GM18498 (cell line): ENCODE measurements around the gene MSI2.

Experiments used
- ATAC-seq: cut with Tn5 transposase; IDR thresholded peaks from one replicate; pipeline ENCODE4 v1.9.1; 2021; ENCODE audit warnings: mild to moderate bottlenecking, moderate library complexity; ENCODE audit not compliant: unreplicated experiment

Gene MSI2

DNA sequence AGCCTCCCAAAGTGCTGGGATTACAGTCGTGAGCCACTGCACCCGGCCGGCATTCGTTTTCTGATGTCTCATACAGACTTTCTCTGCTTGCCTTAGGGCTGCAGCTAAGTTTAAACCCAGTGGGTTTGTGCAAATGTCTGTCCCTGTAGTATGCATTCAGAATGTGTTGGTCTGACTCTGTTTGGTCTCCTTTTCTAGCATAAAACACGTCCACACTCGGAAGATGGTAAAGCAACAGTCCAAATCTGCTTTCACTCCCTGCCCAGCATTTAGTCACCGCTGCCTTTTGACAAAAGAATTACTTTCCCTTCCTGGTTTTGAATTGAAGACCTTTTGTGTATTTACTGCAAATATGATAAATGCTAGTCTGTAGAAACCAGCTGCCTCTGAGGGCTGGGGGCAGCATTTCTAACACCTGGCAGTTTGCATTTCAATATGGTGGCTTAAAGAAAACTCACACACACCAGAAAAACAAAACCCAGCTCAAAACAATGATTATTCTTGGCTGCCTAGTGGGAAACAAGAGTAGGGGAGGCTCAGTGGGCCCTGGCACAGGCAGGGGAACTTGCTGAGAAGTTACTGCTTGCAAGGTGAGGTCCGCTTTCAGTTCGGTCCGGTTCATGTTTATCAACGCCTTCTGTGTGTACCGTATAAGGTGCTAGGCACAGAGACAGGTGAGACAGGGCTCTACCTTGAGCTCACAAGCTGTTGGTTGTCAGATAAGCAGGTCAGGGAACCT is 56.9 kb downstream of the MSI2 start:
- no peak for ATAC-seq

DNA sequence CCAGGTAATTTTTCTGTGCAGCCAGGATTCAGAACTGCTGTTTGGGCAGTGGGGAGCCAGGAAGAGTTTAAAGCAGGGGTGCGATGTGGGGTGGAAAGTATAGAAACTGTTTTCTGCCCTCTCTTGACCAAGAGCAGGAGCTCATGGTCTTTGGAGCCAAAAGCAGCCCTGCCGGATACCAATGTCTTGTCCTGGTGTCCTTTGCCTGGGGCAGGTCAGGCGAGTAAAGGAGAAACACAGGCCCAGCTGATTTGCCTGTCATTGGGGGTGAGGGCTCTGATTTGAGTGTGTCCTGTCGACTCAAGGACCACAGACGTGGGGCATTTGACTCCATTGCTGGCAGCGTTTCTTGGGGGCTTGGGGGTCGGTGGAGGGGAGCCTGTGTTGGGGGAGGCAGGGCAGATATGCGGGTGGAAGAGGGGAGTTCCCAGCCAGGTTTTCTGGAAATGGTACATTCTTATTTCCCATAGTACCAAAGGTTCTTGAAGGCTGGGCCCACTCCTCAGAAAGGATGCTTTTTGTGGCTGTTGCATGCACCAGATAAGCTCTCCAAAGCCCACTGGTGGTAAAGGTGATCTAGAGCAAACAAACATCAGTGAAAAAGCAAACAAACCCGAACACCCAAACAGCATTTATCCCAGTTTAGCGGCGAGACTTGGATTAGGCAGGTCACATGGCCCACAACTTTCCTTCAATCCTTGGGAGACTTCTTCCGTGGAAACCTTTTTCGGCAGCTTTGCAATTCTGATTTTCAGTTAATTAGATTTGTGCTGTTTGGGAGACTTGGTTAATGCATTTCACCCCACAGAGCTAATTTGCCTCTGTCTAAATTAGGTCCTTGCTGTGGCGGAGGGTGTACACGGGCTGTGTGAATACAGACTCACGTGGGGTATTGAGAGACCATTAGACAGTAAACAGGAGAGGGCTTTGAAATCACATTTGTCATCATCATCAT is 59.0 kb downstream of the MSI2 start:
- no peak for ATAC-seq

DNA sequence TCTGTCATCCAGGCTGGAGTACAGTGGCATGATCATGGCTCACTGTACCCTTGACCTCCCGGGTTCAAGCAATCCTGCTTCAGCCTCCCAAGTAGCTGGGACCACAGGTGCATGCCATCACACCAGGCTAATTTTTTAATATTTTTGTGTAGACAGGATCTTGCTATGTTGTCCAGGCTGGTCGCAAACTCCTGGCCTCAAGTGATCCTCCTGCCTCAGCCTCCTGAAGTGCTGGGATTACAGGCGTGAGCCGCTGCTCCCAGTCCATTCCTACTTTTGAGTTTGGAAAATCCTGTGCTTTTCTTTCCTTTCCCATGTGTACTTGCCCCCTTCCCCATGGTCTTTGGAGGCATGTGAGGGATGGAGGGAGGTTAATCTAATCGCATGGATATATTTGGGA is 60.0 kb downstream of the MSI2 start:
- no peak for ATAC-seq

DNA sequence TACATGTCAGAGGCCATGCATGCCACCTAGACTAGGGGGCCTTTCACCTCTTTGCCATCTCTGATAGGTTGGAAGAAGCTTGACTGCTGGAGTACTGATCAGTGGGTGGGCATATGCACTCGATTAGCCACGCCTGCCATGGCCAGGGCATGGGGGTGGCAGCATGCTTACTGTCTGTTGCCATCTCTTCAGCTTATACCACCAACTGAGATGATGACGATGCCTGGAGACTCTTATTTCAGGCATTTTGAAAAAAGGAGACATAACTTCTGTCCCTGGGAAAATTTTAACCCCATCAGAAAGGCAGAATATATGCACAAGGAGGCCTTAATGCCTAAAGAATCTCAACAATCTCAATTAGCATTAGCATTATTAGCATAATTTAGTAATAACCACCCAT is 60.8 kb downstream of the MSI2 start:
- no peak for ATAC-seq

DNA sequence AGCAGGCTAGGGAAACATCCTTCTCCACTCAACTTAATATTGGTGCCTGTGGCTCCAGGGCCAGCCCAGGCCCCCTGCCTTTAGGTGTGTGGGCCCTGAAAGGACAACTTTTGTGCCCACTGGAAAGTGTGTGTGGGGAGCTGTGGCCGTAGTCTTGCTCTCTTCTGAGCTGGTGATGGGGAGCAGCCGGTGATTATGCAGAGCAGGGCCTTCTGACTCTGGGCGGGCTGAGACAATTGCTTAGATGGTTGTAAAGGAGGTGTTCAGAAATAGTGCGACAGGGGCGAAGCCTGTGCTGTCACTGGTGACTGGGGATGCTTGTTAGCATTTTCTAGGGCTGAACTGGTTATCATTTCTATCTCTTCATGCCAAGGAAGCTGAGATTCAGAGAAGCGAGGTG is 62.6 kb downstream of the MSI2 start:
- ATAC-seq = no peak

DNA sequence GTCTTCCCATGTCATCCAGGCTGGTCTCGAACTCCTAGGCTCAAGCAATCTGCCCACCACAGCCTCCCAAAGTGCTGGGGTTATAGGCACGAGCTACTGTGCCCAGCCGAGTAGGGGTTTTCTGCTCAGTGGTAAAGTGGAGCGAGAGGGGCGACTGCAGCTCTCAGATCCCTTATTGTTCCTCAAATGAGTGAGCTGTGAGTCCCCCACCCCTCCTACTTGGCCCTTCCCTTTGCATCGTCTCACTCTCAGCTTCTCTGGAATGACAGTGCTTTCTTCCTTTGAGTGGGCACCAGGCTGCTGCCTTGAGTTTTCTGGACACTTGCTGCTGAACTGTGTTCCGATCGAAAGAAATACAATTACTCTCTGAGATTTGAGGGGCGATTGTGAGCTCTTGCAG is 63.5 kb downstream of the MSI2 start:
- no peak for ATAC-seq

DNA sequence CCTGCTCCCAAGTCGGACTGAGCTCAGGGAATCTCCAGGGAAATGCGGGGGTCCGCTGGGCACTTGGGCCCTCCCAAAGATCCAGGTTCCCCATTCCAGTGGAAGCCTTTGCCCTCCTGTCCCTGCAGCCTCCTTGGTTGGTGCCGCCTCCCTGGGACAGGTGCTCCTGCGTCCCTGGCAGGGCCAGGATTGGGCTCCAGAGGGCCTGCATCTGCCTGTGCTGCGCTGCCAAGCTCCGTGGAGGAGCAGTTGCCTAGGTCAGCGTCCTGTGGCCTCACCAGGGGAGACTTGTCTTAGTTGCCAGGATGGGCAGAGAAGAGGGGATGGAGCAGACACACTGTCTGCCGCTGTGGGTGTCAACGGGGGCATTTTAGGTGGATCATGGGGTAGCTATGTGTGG is 67.1 kb downstream of the MSI2 start:
- no peak for ATAC-seq

DNA sequence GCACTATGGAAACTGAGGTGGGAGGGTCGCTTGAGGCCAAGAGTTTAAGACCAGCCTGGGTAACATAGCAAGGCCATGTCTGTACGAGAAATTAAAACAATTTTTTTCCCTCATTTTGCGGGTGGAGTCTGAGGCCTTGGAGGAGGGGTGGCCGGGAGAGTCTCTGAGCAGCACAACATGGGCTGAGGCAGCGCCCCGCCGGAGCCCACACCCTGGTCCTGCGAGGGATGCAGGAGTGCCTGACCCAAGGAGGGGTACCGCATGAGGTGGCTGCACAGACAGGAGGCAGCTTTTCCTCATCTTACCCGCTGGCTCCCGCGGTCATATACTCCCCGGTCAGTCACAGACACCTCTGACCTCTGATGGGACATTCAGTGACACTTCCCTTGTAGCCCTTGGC is 67.7 kb downstream of the MSI2 start:
- no peak for ATAC-seq

DNA sequence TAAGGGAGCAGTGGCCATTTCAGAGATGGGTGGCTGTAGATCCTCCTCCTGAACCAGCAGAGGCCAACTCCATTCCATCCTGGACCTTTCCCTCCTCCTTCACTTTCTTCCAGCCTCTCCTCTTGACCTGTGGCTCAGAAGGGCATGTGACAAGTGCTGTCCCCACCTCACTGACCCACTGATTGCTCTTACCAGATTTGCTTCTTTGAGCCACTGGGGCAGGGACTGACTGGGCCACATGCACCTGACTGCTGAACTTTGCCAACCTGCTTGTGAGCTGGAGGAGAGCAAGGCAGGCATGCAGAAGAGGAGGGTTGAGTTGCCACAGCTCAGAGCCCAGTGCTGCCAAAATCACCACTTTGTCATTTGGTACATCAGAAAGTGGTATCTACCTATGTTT is 68.3 kb downstream of the MSI2 start:
- no peak for ATAC-seq

DNA sequence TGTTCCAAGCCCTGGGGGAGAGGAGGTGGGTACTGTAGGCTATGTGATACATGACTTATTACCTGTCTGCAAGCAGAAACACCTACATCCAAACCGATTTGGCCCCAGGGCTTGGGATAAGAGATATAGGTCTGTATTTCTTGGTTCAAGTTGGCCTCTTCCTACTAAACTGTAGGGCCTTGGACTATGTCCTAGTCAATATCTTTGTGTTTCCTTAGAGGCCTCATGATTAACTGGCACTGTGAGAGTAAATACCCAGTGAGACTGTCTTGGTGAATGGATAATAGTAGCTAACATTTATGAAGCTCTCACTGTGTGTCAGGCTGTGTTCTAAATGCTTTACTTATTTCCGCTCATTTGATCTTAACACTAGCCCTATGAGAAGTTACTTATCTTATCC is 70.0 kb downstream of the MSI2 start:
- ATAC-seq = no peak

DNA sequence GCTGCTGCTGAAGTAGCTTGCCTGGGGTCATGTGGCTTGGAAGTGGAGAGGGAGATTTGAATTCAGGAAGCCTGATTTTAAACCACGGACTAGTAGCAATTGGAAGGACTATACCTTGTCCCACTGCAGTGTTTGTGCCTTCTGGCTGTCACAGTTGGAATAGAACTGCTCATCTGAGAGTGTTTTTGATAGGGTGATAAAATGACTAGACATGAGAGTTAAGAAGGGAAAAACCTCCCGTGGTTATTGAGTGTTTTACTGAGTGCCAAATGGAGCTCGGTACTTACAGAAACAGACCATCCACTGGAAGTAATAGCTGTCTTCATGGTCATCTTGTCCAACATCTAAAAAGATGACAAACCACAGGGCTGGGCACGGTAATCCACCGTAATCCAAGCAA is 70.4 kb downstream of the MSI2 start:
- no peak for ATAC-seq

DNA sequence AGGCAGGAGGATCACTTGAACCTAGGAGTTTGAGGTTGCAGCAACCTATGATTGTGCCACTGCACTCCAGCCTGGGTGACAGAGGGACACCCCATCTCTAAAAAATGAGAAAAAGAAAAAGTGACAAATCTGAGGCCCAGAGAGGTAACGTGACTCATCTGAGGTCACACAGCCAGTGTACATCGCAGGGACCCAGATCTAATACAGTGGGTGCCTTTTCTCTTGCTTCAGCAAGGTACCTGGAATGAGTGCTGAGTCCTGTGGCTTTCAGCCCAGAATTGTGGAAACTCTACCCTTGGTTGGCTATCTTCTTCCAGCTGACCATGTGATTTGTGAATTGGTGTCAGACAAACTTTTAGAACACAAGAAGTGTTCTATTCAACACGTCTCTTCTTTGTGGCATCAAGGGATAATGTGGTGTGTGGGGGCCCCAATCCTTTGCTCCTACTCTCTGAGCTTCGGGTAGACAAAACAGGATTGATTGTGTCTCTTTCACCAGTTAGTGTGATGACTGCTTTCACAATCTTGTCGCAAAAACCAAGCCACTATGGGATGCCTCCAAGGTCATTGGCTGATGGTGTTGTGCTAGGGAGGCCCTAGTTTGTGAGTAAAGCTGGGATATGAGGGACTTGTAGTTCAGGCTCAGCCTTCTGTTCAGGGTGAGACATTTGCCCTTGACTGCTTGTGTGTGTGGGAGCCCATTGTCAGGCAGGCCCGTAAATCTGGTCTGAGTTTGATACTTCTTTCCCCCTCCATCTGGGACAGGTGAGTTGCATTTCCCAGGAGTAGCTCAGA is 71.0 kb downstream of the MSI2 start:
- no peak for ATAC-seq

DNA sequence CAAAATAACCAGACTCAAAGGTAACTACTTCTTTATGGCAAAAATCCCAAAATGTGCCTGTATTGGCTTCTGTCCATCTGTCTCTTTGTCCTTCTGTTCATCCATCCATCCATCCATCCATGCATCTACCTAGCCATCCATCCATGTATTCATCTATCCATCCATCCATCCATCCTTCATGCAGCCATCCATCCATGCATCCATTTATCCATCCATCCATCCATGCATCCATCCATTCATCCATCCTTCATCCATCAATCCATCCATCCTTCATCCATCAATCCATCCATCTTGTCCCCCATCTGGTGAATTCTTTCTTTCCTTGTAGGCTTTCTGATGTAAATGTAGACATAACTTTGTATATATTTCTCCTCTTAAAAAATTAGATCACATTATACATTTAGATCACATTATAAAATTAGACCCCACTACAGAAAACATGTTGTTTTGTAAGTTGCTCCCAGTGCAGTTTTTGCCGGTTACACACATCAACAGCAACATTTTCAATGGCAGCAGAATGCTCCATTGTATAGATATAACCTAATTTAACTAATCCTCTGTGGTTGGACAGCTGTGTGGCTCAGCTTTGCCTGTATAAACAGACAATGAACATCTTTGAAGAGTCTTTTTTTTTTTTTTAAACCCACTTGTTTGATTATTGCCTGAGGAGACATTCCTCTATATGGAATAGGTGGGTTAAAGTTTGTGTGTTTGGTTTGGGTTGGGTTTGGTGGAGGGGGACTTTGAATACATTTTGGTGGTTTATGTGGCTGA is 72.0 kb downstream of the MSI2 start:
- no peak for ATAC-seq

DNA sequence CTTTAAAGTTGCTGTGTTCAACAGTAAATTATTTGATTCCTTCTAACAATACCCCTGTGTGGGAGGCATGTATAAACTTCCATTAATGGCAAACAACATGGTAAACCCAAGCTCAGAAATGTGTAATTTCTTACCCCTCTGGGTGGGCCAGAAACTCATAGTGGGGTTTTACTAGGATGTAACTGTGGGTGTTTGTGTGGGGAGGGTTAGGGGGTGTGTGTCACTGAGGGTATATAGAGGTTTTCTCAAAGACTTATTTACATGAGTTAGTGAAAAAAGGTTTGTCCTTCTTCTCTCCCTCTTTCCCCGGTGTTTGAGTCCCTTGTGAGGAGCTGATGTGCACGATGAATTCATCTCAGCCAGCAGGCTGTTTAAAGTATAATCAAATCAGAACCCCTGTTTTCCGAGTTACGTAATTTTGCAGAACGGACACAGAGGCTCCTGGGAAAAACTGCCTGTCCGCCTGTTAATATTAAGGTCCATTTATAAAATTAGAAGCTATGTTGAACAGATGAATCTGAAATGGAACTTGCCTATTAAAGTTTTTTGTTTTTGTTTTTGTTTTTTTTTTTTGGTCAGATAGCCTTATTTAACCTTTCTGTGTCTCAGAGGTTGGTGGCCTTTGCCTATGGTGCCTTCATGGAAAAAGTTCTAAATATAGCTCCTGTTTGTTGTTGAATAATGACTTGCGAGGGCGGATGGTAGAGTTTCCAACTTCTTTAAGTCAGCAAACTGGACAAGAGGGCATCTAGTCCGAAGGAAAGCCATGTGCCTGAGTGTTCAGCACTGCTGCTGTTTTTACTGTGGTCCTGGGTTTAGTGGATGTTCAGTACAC is 73.3 kb downstream of the MSI2 start:
- no peak for ATAC-seq

DNA sequence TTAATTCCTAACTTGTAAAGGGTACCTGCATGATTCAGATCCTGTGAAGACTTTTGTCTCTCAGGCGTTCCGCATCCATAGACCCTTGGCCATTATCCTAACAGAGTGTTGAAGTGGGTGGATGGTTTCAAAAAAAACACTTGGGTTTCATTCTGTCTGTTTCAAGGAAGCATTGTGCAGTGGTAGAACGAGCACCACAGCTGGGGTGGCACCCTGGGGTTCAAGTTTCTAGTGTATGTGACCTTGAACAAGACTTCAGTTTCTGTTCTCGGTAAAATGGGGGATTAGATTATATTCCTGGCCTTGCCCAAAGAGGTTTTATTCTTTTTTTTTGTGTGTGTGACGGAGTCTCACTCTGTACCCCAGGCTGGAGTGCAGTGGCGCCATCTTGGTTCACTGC is 74.3 kb downstream of the MSI2 start:
- no peak for ATAC-seq

DNA sequence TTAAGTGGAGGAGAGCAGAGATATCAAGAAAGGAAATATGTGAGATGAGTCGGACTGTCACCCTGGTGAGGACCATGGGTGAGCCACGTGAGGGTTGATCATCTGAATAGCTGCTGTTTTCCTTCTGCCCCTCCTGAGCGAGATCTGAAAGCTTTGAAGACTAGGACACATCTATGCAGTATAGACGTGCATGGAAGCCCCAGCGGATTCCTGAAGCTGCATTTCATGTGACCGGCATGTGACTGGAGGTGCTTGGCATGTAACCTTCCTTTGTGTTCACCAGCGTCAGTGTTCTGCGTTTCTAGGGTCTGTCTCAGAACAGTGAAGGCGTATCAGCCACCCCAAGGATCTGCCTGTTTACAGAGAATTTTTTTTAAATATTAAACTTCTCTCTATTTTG is 75.1 kb downstream of the MSI2 start:
- ATAC-seq = no peak

DNA sequence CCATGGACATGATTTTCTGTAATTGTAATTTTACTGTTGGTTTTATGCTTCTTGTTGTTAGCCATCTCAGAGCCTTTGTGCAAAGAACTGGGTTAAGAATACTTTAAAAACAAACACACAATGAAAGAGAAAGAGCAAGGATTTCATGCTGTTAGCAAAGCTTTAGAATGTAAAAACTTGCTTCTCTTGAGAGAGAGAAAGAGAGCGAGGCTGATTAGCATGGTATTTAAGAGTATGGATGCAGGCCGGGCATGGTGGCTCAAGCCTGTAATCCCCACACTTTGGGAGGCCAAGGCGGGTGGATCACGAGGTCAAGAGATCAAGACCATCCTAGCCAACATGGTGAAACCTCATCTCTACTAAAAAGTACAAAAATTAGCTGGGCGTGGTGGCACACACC is 76.2 kb downstream of the MSI2 start:
- ATAC-seq = no peak

DNA sequence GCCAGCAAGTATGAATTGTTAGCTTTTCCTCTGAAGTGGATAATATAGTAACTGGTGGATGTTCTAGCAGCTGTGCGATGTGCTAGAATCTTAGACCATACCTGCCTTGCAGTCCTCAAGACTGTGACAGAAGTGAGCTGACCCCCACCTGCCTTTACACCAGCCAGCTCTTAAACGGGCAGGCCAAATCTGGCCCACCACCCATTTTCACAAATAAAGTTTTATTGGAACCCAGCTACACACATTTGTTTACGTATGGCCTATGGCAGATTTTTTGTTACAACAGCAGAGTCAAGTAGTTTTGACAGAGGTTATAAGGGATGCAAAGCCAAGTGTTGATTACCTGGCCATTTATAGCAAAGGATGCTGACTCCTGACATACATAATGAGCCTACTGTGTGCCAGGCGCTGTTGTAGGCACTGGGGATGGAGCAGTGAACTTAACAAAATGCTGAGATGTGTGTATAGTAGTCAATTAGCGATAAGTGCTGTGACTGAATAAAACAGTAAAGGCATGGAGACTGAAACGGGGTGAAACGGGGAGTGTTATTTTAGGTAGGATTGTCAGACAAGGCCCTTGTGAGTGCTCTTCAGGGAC is 79.0 kb downstream of the MSI2 start:
- ATAC-seq = no peak

DNA sequence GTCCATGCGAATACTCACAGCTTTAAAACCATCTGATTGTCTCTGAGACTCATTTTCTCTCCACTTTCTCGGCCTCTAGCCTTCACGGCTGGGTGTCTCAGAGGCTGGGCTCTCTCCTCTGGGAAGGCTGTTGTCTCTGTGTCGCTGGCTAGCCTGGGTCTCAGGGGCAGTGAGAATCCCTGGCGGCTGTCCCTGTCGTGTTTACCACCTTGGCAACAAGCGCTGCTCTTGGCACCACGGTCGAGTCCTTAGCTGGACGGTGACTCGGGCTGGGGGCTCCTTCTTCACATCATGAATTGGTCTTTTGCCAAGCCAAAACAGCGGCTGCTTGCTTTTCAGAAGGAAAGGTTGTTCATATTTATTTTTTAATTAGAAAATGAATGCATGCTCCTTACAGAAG is 81.1 kb downstream of the MSI2 start:
- no peak for ATAC-seq
